OCI-LY1 (cell line): ENCODE results near the gene RASA3.

Experiments
- EZH2 ChIP-seq: fragments of 200-600 bp; sonication (generic), shearing (Covaris generic); IDR thresholded peaks from 2 replicates; pipeline ENCODE4 v1.8.0; 2017; ENCODE audit warnings: borderline replicate concordance, mixed run types, mild to moderate bottlenecking, antibody characterized with exemption, low read length, moderate library complexity, mixed read lengths
- TF ChIP-seq, protein P1 (sequence below): fragments of 200-600 bp; sonication (generic), shearing (Covaris generic); IDR thresholded peaks from 2 replicates; pipeline ENCODE4 v1.5.1; 2017; ENCODE audit warnings: mild to moderate bottlenecking, antibody characterized with exemption, low read length, moderate library complexity, mixed read lengths

GRCh38 chr13:114129649-114130062 lies 2.8 kb downstream of the RASA3 start:
- TF ChIP-seq, protein P1, sequence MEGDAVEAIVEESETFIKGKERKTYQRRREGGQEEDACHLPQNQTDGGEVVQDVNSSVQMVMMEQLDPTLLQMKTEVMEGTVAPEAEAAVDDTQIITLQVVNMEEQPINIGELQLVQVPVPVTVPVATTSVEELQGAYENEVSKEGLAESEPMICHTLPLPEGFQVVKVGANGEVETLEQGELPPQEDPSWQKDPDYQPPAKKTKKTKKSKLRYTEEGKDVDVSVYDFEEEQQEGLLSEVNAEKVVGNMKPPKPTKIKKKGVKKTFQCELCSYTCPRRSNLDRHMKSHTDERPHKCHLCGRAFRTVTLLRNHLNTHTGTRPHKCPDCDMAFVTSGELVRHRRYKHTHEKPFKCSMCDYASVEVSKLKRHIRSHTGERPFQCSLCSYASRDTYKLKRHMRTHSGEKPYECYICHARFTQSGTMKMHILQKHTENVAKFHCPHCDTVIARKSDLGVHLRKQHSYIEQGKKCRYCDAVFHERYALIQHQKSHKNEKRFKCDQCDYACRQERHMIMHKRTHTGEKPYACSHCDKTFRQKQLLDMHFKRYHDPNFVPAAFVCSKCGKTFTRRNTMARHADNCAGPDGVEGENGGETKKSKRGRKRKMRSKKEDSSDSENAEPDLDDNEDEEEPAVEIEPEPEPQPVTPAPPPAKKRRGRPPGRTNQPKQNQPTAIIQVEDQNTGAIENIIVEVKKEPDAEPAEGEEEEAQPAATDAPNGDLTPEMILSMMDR = no peak
- no peak for TF ChIP-seq EZH2
